Measurements from ENCODE around the gene CLDN15.

- TF ChIP-seq CTCF (conservative IDR thresholded peaks at IDR 0.05 in 1 of 2, IDR thresholded peaks at IDR 0.05 in 1 of 2; ENCODE audit: low read depth in 1 of 2, low read length in 2 of 2) (no peak), EZH2 (IDR thresholded peaks at IDR 0.05; ENCODE audit: low read length, missing control alignments) (no peak)
Observed at GRCh38 chr7:101225650-101226049, 12.0 kb downstream of the CLDN15 start.

All from fibroblast of lung (primary cell).